Stimulated activated CD8-positive, alpha-beta memory T cell treated with anti-CD3 and anti-CD28 coated beads, Interleukin-7, amount 100 ng/mL, for 4 hours (primary cell): ENCODE results near the gene GNB2.
"Not testable (repeated sequence)": the region's sequence is repeated elsewhere in the genome, so short reads cannot be mapped to it uniquely, and the experiment has no call there.

Experiments used
- DNase-seq, 2 donors: peaks; one replicate each; pipeline ENCODE4 v3.0.0-alpha.2; 2020; ENCODE audit warnings: low read depth in 2 of 2

The GNB2 gene

DNA sequence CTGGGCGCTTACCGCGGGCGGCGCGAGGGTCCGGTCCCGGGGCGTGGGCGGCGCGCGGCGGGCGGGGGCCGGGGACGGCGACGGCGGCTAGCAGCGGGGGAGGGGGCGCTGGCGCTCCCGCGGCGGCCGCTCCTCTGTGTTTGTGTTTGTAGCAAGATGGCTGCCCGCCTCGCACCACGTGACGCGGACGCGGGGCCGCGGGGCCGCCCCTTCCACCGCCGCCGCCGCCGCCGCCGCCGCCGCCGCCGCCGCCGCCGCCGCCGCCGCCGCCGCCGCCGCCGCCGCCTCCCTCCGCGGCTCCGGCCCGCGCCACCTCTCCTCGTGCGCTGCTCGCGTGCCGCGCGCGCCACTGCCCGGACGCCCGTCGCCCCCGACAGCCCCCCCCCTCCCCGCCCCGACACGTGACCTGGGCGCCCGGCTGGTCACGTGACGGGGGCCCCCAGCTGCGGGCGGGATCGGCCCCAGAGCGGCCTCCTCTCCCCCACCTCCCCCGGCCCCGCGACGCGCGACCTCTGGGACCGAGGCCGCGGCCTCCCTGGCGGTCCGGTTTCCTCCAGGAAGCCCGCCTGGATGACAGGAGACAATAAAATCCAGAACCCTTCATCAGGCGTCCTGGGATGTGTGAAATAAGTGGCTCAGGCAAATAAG lies 20.7 kb downstream of the GNB2 start, which contains the start of gene GIGYF1:
TSS of gene GIGYF1 (minus strand) at position 153 of the 648 bp plus-strand sequence. CDS start 6,012 bp downstream, outside the sequence.
- peak; percentile 39 to 64 for DNase-seq

DNA sequence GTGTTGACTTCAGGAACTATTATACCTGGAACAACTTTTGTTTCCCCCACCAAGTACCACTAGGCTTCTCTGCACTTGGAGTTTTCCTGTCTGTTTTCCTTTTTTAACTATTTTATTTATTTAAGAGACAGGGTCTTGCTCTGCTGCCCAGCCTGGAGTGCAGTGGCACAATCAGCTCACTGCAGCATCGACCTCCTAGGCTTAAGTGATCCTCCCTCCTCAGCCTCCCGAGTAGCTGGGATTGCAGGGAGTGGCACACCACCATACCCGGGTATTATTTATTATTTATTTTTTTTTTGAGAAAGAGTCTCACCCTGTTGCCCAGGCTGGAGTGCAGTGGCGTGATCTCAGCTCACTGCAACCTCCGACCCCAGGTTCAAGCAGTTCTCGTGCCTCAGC lies 22.6 kb downstream of the GNB2 start:
- DNase-seq = no peak

GRCh38 chr7:100699018-100699417 lies 25.5 kb downstream of the GNB2 start:
- DNase-seq = no peak

DNA sequence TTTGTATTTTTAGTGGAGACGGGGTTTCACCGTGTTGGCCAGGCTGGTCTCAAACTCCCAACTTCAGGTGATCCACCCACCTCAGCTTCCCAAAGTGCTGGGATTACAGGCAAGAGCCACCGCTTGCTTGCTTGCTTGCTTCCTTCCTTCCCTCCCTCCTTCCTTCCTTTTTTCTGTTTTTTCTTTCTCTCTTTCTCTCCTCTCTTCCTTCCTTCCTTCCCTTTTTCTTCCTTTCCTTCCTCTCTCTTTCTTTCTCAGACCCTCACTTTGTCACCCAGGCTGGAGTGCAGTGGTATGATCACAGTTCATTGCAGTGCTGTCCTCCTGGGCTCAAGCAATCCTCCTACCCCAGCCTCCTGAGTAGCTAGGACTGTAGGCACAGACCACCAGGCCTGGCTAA lies 27.5 kb downstream of the GNB2 start:
- DNase-seq = not testable (repeated sequence)

GRCh38 chr7:100705320-100705752 lies 31.8 kb downstream of the GNB2 start:
- DNase-seq = peak; percentile 49 to 71

DNA sequence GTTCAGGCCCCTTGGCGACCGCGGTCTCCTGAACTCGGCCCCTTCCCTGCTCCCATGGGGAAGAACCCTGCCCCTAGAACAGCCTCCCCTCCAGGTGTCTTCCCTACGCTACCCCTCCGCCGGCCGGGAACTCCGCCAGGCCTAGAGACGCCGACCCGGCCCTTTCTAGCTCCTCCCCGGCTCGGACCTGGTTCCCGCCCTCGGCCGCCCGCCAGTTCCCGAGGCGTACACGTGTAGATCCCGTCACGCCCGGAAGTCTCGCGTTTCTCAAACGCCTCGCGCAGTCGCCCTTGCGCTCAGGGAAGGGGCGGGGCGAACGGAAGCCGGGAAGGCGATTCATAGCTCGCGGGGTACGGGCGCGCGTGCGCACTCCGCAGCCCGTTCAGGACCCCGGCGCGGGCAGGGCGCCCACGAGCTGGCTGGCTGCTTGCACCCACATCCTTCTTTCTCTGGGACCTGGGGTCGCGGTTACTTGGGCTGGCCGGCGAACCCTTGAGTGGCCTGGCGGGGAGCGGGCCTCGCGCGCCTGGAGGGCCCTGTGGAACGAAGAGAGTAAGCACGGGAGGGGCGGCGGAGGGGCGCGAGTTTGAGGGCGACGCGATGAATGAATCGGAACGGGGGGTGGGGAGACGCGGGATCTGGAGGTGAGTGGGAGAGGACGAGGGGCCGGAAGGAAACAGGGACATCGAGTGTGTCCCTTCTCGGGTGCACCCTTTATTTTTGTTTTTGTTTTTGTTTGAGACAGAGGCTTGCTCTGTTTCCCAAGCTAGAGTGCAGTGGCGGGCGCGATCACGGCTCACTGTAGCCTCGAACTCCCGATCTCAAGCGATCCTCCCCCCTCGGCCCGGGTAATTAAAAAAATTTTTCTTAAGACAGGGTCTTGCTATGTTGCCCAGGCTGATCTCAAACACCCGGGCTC lies 32.5 kb downstream of the GNB2 start, which contains the start of gene POP7:
TSS of gene POP7 (plus strand) at position 369 of the 919 bp plus-strand sequence. CDS start 710 bp downstream, outside the sequence.
- peak; percentile 97 to 98 for DNase-seq

DNA sequence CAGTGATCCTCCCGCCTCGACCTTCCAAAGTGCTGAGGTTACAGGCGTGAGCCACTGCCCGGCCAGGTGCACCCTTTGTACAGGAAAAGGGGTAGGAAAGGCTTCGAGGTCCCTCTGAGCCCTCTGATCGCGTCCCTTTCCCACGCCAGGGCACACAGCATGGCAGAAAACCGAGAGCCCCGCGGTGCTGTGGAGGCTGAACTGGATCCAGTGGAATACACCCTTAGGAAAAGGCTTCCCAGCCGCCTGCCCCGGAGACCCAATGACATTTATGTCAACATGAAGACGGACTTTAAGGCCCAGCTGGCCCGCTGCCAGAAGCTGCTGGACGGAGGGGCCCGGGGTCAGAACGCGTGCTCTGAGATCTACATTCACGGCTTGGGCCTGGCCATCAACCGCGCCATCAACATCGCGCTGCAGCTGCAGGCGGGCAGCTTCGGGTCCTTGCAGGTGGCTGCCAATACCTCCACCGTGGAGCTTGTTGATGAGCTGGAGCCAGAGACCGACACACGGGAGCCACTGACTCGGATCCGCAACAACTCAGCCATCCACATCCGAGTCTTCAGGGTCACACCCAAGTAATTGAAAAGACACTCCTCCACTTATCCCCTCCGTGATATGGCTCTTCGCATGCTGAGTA lies 33.3 kb downstream of the GNB2 start:
- DNase-seq = no peak

DNA sequence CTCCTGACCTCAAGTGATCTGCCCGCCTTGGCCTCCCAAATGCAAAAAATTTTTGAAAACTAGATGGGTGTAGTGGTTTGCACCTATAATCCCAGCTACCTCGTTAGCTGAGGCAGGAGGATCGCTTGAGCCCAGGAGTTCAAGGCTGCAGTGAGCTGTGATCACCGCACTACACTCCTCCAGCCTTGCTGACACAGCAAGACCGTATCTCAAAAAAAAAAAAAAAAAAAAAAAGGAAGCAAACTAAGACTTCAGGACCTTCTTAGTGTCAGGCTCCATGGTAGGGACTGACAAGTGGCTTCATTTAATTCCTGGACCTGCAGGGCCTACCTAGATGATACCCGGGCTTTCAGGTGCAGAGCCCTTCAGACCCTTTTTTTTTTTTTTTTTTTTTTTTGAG lies 34.9 kb downstream of the GNB2 start:
- DNase-seq = no peak

GRCh38 chr7:100710452-100710851 lies 36.9 kb downstream of the GNB2 start:
- DNase-seq = no peak

DNA sequence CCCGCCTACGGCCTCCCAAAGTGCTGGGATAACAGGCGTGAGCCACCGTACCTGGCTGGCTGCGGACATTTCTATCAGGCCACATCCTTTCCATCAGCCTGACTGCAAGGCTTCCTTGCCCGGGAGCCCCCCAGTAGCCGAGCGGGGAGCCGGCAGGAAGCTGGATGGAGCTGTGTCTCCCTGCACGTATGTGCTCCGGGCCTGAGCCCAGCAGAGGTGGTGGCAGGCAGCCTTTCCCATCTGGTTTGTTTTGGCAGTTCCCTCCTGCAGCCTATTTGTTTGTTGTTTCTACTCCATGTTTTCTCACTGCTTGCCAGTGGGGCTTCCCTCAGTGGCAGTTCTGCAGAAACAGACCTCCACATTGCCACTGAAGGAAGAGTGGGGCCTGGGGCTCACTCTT lies 37.8 kb downstream of the GNB2 start:
- no peak for DNase-seq

GRCh38 chr7:100714725-100715124 lies 41.2 kb downstream of the GNB2 start:
- no peak for DNase-seq

GRCh38 chr7:100717073-100717472 lies 43.5 kb downstream of the GNB2 start:
- not testable (repeated sequence) for DNase-seq

GRCh38 chr7:100719523-100720278 lies 46.2 kb downstream of the GNB2 start:
- no peak for DNase-seq

DNA sequence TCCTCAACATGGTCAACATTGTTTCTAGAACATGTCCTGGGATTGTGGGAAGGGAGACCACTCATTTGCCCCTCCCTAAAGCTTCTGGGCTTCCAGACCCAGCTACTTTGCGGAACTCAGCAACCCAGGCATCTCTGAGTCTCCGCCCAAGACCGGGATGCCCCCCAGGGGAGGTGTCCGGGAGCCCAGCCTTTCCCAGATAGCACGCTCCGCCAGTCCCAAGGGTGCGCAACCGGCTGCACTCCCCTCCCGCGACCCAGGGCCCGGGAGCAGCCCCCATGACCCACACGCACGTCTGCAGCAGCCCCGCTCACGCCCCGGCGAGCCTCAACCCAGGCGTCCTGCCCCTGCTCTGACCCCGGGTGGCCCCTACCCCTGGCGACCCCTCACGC lies 46.7 kb downstream of the GNB2 start, which contains the start of gene EPO:
TSS of gene EPO (plus strand) at position 190 of the 392 bp plus-strand sequence. CDS start 513 bp downstream, outside the sequence.
- no peak for DNase-seq

DNA sequence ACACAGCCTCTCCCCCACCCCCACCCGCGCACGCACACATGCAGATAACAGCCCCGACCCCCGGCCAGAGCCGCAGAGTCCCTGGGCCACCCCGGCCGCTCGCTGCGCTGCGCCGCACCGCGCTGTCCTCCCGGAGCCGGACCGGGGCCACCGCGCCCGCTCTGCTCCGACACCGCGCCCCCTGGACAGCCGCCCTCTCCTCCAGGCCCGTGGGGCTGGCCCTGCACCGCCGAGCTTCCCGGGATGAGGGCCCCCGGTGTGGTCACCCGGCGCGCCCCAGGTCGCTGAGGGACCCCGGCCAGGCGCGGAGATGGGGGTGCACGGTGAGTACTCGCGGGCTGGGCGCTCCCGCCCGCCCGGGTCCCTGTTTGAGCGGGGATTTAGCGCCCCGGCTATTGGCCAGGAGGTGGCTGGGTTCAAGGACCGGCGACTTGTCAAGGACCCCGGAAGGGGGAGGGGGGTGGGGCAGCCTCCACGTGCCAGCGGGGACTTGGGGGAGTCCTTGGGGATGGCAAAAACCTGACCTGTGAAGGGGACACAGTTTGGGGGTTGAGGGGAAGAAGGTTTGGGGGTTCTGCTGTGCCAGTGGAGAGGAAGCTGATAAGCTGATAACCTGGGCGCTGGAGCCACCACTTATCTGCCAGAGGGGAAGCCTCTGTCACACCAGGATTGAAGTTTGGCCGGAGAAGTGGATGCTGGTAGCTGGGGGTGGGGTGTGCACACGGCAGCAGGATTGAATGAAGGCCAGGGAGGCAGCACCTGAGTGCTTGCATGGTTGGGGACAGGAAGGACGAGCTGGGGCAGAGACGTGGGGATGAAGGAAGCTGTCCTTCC lies 47.3 kb downstream of the GNB2 start:
- DNase-seq = no peak

- DNase-seq = no peak
These were observed 47.9 kb downstream of the GNB2 start for GRCh38 chr7:100721505-100721812.

GRCh38 chr7:100722480-100723212 lies 49.1 kb downstream of the GNB2 start:
- DNase-seq = no peak

DNA sequence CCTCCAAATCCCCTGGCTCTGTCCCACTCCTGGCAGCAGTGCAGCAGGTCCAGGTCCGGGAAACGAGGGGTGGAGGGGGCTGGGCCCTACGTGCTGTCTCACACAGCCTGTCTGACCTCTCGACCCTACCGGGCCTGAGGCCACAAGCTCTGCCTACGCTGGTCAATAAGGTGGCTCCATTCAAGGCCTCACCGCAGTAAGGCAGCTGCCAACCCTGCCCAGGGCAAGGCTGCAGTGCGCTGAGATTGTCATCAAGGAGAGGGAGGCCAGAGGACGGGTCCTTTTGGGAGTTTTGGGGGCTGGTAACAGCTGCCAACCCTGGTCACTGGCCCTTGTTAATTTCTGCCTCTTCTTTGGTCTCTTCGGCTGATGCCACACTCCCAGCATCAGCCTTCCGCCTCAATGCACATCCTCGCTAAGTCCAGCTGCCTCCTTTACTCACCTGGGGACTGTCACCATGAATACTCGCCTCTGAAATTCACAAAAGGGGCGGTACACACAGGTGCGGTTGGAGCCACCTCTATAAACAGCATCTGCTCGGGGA lies 50.3 kb downstream of the GNB2 start:
- DNase-seq = no peak

GRCh38 chr7:100724364-100724763 lies 50.8 kb downstream of the GNB2 start:
- DNase-seq = not testable (repeated sequence)
